Sciatic nerve (tissue), 2 donors: ENCODE results near the gene SYT13. TPM values are rescaled to one million over a fixed set of nuclear protein-coding genes. Genes with fewer than 3 reads are reported as not detected.
A peak's percentile ranks its signal among the peaks of the same experiment; 100 is the strongest.

Source experiments
- ATAC-seq: fragments of 200-7000 bp; cut with Tn5 transposase; one replicate; pipeline ENCODE4 v1.9.1; 2020; ENCODE audit warnings: mild to moderate bottlenecking, moderate library complexity
- DNase-seq: peaks from one replicate; pipeline ENCODE4 v3.0.0-alpha.2; 2020; ENCODE audit warnings: low spot score
- intact Hi-C: fragments of 100-400 bp; cut with DNase I; formaldehyde crosslinking; loops from one replicate; pipeline ENCODE4 v1.14.2; 2022
- total RNA-seq: library from RNA; stranded (reverse); fragmentation: NEBNext Ultra II Directional; extraction: Animal tissue kit (Norgen Biotek cat#: 25700); gene quantifications from one replicate; pipeline ENCODE4 v1.2.1, GENCODE V29; 2021
- donor health status: DM: no; HTN: no; CAD: no.
- donor health status: DM: no; HTN: no; CAD: no.

SYT13 gene
- total RNA-seq, 1 donor from 2014 or later: not detected

DNA sequence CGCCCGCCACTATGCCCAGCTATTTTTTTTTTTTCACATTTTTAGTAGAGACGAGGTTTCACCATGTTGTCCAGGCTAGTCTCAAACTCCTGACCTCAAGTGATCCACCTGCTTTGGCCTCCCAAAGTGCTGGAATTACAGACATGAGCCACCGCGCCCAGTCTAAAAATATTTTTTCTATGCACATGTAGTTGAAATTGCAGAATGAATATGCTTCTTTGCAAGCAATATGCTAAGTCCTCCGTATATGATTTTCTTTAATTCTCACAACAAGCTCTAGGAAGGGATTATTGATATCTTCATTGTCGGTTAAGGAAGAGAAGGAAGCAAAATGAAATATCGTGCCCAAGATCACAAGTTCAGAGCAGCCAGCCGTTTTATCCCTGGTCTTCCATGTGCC lies 30.1 kb upstream of the SYT13 start:
- intact Hi-C loops: no loop called here
- no peak for ATAC-seq
- DNase-seq: no peak

DNA sequence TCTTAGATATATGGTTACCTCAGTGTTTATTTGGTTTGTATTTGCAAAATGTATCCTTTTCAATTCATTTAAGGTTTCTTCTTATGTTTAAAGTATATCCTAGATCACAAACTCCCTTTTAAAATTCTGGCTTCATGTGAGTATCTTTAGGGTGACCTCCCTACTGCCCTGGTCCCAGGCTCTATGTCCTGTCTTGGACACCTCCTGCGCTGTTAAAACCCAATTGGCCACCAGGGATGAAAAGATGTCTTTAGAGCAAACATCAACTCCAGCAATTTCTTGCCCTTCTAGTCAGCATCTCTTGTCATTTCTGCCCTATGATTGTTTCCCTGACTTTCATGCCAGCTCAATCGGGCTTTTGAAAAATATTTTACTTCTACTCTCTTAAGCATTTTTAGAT lies 28.8 kb upstream of the SYT13 start:
- DNase-seq (no peak), ATAC-seq (no peak)
- intact Hi-C loops: no loop called here

DNA sequence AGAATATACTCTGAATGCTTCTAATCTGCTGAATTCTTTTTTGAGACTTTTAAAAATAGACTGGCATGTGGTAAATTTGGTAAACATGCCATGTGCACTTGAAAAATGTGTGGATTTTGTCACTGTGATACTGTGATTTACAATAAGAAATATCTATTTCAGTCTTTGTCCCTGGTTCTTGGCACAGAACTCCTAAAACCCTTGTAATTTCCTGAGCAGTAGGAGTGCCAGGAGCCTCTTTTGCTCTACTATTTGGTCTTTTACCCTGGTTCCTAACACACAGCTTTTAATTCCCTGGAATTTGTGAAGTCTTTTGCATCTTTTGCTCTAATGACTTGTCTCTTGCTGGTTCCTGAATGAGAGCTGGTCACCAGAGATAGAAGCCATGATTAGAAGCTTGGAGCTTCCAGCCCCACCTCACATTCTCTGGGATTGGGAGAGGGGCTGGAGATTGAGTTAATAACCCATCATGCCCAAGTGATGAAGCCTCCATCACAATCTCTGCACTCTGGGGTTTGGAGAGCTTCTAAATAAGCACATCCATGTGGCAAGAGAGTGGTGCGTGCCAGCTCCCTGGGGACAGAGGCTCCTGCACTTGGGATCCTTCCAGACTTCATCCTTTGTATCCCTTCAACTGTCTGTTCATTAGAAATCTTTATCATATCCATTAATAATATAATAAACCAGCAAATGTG lies 27.2 kb upstream of the SYT13 start:
- no peak for ATAC-seq
- intact Hi-C loops: no loop called here
- no peak for DNase-seq

DNA sequence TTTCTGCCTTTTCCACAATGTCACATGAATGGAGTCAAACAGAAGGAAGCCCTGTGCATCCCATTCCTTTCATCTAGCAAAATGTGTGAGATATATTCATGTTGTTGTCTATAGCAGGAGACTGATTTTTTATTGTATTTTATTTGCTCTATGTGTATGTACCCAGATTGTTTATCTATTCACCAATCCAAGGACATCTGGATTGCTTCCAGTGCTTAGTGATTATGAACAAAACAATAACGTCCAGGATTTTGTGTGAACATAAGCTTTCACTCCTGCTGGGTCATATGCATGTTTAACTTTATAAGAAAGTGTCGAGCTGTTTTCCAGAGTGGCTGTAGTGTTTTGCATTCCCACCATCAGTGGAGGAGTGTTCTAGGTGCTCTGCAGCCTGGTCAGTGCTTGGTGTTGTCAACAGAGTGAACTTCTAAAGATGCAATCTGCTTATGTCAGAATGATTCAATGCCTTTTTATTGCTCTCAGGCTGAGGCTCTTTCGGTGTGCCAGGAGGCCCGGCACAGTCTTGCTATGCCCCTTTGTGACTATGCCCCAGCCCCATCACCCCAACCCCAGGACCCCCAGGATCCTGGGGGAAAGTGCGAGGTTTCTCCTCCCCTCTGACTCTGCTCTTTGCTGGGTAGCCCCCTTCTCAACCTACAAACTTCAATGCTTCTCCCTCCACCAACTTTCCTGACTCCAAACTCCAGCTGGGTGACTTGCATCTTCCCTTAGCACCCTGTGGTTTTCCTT lies 19.9 kb upstream of the SYT13 start:
- intact Hi-C loops: no loop called here
- DNase-seq (no peak), ATAC-seq (no peak)

DNA sequence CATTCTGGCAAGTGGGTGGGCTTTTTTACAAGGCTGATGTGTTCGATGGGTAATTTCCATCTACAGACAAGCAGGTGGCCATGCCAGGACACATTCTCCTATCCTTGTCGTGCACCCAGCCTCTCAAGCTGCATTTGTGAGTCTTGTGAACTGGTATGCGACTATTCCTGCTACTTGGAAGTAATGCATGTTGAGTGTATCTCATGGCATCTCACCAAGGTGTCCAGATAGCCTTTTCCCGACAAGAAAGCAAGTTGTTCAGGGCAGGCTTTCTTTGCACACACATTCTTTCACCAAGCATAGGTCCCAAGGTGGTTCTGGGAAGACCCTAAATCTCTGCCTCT lies 18.8 kb upstream of the SYT13 start:
- ATAC-seq: no peak

DNA sequence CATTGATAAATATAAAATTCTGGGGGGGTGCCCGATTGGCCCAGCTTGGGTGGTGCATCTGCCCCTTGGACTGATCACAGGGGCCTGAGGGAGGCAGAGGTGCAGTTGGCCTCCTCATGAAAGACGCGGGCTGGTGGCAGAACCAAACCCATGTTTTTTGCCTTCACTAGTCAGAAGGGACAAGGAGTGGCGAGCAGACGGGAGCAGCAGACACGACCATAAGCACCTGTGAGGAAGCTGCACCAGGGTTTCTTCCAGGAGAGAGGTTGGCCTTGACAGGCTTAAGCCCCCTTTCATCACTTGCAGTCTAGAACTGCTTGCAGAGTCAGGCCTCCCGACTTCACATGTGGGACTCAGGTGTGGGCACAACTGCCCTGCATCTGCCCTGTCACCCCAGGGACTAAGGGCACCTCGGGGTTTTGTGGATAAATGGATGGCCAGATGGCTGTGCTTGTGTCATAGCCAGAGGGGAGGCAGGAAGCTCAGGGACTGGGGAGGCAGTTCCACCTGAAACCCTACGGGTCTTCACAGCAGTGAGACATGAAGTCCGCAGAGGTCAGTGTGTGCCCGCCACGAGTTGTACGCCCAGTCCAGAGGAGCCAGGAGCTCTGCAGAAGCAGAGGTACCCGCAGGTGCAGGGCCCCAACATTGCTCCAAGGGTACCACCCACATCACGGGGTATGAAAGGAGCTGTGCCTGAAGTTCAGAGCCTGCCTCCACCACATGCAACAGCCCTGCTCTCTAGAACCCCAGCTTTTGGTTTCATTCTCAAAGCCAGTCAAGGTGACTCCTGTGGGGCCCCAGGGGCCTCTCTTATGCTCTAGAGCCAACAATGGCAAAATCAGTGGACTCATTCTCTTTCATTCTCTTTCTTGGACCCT lies 18.2 kb upstream of the SYT13 start:
- no peak for DNase-seq
- no peak for ATAC-seq
- intact Hi-C loops: loop anchor here (5.0 kb wide), 1 partner anchor 1193 kb away; no protein-coding TSS in a partner anchor

More for the DNA sequence above, 18.8 kb upstream of the SYT13 start:
- DNase-seq: no peak
- intact Hi-C loops: loop anchor here (5.0 kb wide), 1 partner anchor 1192 kb away; no protein-coding TSS in a partner anchor

DNA sequence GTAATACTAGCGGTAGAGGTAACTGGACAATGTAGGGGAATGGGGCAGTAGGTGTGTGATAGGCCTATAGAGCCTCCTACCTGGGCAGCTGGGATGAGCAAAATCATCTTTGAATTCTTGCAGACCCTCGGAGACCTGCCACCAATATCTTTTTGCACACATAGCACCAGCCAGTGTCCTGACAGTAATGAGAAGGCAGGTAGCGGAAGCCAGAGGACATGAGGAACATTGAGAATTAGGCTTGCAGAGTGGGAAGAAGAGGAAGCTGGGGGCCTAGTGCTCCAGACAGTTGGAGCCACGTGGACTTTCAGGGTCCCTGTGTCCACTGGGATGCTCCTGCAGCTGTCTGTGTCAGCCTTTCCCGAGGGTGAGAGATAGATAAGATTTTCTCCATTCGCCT lies 17.2 kb upstream of the SYT13 start:
- DNase-seq: no peak
- intact Hi-C loops: loop anchor here (5.0 kb wide), 1 partner anchor 1194 kb away; no protein-coding TSS in a partner anchor

DNA sequence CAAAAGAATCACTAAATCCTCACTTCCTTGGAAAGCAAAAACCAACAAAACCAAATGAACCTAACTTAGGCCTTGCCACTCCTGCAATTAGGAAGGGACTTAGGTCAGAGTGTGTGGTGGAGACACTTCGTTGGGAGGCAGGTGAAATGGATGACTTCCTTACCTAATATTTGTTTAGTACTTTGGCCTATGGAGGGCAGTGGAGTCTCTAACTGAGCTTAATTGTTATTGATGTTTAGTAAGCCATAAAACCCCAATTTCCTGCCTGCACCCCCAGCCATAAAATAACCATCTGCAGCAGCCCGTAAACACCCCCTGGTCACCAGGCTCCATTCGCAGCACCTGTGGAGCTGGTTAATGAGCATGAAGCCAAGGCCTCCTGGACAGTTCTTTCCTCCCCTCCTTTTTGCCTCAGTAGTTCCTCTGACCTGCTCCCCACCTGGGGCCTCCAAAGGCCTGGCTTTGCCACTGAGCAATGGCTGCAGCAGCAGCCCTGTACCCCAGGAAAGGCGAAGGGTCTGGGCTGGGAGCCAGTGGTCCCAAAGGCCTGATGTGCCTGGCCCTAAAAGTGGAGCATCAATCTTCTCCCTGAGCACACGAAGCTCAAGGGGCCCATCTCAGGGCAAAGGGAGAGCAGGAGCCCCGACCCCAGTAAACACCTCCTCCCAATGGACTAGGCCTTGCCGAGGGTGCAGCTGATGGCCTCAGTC lies 15.6 kb upstream of the SYT13 start:
- intact Hi-C loops: loop anchor here (5.0 kb wide), 1 partner anchor 1196 kb away; no protein-coding TSS in a partner anchor
- ATAC-seq: no peak
- no peak for DNase-seq

More for the DNA sequence above, 17.2 kb upstream of the SYT13 start:
- no peak for ATAC-seq

DNA sequence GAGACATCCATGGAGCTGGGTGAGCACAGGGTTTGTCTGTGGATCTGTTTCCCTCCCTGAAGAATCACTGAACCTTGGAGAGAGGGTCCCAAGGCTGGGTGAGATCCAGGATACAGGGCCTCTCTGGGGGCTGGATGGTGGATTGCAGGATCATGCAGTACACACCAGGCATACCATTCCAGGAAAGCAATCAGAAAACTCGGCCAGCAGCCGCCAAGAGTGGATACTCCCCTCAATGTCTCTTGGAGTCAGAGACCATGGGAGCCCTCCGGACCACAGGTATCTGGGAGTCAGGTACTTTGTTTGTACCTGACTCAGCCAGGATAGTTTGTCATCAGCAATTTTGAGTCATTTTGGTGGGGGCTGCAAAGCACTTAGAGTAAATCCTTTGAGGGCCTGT lies 14.6 kb upstream of the SYT13 start:
- intact Hi-C loops: loop anchor here (5.0 kb wide), 1 partner anchor 1197 kb away; no protein-coding TSS in a partner anchor
- DNase-seq: no peak
- ATAC-seq: no peak

DNA sequence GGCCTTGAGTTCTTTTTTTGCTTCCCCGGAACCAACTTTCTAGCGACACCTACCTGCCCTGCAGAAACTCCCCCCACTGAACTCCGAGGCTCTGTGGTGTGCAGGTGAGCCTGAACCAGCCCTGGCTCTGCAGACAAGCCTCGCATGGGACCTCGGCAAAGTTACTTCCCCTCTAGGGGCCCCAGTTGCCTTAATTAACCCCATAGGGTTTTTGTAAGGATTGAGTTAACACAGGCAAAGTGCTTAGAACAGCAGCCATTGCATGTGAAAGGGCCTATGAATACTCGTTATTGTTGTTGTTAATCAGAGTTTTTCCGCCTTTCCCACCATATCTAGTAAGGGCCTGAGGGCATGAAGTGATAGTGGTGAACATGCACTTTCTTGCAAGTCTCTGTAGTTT lies 12.6 kb upstream of the SYT13 start:
- DNase-seq: no peak
- ATAC-seq: no peak
- intact Hi-C loops: loop anchor here (10.0 kb wide), 1 partner anchor 364 kb away; no protein-coding TSS in a partner anchor

DNA sequence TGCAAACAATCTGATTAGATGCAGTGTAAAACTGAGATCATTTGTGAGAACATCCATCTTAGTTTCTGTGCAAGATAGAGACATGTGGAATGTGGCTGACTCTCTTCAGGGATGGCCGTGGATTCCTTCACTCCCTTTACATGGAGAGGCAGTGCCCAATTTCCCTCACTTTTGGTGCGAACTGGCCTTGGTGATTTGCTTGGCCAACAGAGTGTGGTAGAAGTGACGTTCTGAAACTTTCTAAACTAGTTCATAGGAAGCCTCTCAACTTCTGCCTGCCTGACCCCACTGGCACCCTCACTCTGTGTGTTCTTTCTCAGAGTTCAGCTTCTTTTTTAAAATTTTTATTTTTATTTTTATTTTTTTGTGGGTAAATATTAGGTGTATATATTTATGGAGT lies 9.9 kb upstream of the SYT13 start:
- intact Hi-C loops: loop anchor here (10.0 kb wide), 1 partner anchor 361 kb away; no protein-coding TSS in a partner anchor
- ATAC-seq: no peak
- DNase-seq: no peak

DNA sequence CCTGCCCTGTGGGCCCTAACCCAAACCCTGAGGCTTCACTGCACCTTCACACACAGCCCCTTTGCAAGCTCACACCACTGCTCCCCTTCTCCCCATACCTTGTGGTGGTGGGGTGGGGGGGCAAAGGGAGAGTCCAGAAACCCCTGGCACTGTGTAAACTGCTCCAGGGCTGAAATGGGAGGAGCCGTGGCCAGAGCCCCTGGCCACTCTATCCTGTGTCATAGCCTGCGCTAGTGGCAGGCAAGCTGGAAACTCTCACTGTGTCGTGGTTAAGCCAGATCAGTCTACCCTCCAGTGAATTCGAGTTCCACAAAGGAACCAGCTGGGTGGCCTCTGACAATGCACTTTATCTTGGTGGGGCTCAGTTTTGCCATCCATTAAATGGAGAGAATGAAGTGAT lies 8.4 kb upstream of the SYT13 start:
- DNase-seq (no peak), ATAC-seq (no peak)
- intact Hi-C loops: loop anchor here (5.0 to 10.0 kb wide), 2 partner anchors 187 to 360 kb away; no protein-coding TSS in a partner anchor

DNA sequence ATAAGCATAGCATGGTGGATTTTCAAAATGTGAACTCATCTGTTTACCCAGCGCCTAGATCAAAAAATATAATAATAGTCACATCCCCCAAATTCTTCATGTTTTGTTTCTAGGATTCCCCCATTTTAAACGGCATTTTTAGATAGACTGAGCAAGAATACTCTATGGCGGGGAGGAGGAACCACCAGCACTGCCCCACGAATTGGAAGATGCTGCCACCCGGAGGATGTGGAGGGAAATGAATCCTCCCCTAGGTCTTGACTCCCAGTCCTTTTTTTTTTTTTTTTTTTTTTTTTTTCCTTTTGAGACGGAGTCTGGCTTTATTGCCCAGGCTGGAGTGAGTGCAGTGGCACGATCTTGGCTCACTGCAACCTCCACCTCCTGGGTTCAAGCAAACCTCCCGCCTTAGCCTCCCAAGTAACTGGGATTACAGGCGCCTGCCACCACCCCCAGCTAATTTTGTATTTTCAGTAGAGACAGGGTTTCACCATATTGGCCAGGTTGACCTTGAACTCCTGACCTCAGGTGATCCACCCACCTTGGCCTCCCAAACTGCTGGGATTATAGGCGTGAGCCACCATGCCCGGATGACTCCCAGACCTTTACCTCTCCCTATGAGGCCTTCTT lies 7.5 kb upstream of the SYT13 start:
- intact Hi-C loops: loop anchor here (5.0 to 10.0 kb wide), 2 partner anchors 186 to 359 kb away; no protein-coding TSS in a partner anchor
- ATAC-seq: peak; percentile 86

DNA sequence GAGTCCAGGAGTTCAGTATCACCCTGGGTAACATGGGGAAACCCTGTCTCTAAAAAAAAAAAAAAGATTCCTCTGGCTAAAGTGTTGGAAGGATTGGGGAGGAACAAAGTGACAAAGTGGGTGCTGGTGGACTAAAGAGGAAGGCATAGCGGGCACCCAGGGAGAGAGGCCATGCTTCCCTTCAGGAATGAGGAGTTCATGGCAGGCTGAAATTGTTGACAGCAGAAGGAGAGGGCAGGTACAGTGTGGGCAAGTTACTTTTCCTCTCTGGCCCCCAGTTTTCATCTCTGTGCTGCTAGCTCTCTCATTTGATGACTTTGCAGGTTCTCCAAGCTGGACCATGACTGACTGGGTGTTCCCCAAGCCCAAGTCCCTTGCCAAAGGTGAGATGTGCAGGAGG lies 4.4 kb upstream of the SYT13 start:
- intact Hi-C loops: loop anchor here (5.0 to 10.0 kb wide), 2 partner anchors 183 to 356 kb away; no protein-coding TSS in a partner anchor
- ATAC-seq (no peak), DNase-seq (no peak)

More for the DNA sequence above, 7.5 kb upstream of the SYT13 start:
- DNase-seq: peak; percentile 83

DNA sequence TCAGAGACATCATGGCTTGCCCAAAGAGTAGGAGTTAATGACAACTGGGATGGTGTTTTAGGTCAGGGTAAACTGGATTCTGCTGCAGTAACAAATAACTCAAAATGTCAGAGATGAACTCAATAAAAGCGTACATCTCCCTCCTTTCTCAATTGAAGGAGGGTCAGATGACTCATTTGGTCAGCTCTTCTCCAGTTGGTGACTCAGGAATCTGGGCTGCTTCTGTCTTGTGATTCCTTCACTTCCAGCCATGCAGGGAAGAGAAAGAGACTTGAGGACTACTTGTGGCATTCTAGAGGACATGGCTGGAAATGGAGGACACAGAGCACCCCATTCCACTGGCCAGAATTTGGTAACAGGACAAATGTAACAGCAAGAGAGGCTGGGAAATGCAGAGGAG lies 3.2 kb upstream of the SYT13 start:
- intact Hi-C loops: no loop called here
- ATAC-seq (no peak), DNase-seq (no peak)

DNA sequence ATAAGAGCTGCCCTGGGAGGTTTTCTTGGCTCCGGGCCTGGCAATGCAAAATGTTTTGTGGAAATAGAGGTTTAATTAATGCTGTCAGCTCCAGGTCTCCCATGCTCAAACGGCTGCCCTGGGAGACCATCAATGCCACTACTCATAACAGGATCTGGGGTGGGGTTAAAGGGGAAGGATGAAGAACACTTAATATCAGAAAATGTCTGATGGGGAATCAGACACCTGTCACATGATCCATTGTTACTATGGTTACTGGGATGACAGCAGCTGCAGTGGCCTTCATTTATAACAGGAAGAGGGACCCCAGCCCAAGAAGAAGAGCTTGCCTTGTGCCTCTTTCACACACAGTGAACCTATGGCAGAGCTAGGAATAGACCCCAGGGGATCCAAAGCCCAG lies 2.2 kb upstream of the SYT13 start:
- intact Hi-C loops: no loop called here
- ATAC-seq (no peak), DNase-seq (no peak)

DNA sequence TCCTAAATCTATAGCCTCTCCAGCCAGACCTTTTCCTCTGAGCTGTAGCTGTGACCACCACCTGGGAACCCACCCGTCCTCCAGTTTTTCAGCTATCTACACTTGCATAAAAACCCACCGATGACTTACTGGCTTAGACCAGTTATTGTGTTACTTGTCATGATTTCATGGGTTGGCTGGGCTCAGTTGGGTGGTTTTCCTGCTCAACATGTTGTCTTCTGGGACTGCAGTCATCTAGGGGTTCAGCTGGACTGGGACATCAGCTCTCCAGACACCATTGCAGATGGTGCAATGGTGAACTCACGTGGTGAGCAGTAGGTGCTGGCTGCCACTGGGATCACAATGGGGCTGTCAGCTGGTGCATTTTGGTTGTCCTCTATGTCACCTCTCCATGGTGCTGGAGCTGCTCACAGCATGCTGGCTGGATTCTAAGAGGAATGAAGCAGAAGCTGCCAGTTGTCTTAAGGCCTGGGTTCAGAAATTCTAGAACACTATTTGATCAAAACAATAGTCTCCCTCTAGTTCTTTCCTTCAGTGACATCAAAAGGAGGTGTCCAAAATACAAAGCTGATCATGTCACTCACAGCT lies 1.3 kb upstream of the SYT13 start:
- ATAC-seq (no peak), DNase-seq (no peak)
- intact Hi-C loops: no loop called here
